Astrocyte of the cerebellum (primary cell): ENCODE measurements around the gene CDC42.

Experiments used
- DNase-seq: peaks from one replicate; pipeline ENCODE4 v3.0.0-alpha.2; 2011; ENCODE audit warnings: low read depth
- H3K4me3 ChIP-seq: 2 replicates; pipeline ENCODE4 v1.5.1; 2011; ENCODE audit warnings: mild to moderate bottlenecking, low read depth, low read length, moderate library complexity
- in situ Hi-C: cut with HindIII; loops from 2 replicates; pipeline ENCODE4 v1.10.0; 2017; ENCODE audit warnings: low sequenced_read_pairs
- TF ChIP-seq, protein P1 (sequence below): IDR thresholded peaks from 2 replicates; pipeline ENCODE4 v1.5.1; 2012; ENCODE audit warnings: low read length, low read depth, moderate library complexity, mild to moderate bottlenecking; ENCODE audit errors: missing control alignments

CDC42 gene

DNA sequence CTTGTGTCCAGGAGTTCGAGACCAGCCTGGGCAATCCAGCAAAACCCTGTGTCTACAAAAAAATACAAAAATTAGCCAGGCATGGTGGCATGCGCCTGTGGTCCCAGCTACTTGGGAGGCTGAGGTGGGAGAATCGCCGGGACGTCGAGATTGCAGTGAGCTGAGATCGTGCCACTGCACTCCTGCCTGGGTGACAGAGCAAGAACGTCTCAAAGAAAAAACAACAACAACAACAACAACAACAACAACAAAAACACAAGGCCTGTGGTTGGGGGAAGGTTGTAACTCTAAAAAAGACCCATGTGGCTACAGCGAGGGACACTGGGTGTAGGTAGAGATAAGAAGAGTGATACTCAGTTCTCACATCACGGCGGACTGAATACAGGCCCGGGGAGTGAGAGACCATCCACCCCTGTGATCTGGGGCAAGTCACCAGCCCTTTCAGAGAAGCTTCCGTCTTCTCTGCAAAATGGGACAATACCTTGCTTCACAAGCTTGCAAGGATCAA is 848 bp upstream of the CDC42 start:
- in situ Hi-C loops, result loop anchor here (5.0 kb wide), 1 partner anchor 61 kb away; no protein-coding TSS in a partner anchor
- no peak overlapping the region for H3K4me3 ChIP-seq
- DNase-seq, result no peak

DNA sequence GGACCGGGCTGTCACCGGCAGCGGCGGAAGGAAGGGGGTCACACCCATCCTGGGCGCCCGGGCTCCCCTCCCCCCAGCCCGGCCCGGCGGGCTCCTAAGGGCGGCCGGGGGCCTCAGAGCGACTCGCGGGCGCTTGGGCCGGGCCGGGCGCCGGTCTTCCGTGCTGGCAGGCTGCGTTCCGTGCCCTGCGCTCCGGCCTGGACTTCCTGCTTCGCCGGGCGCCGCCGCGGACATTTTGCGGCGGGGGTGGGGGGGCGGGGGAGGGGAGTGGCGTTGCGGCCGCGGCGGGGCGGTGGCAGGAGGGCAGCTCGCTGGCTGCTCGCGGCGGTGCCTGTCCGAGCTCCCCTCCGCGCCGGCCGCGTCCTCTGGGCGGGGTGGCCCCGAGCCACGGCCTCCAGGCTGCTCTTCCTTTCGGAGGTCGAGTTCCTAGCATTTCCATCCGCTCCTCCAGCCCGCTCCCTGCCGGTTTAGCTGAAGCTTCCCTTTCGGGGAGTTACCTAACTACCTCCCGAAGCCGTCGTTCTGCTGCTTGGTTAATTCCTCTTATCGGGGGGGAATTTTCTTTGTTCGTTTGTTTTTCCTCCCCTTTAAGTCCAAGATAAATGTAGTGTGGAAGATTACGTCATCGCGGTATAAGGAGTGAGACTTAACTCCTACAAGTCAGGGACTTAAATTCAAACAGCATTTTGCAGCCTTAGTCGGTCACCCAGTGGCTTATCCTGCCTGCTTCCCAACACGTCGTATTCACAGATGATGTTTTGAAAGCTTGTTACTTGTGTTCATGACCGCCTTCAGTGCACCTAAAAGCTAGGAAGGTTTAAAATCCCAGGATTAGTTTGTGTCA is 730 bp downstream of the CDC42 start:
- TF ChIP-seq, protein P1, sequence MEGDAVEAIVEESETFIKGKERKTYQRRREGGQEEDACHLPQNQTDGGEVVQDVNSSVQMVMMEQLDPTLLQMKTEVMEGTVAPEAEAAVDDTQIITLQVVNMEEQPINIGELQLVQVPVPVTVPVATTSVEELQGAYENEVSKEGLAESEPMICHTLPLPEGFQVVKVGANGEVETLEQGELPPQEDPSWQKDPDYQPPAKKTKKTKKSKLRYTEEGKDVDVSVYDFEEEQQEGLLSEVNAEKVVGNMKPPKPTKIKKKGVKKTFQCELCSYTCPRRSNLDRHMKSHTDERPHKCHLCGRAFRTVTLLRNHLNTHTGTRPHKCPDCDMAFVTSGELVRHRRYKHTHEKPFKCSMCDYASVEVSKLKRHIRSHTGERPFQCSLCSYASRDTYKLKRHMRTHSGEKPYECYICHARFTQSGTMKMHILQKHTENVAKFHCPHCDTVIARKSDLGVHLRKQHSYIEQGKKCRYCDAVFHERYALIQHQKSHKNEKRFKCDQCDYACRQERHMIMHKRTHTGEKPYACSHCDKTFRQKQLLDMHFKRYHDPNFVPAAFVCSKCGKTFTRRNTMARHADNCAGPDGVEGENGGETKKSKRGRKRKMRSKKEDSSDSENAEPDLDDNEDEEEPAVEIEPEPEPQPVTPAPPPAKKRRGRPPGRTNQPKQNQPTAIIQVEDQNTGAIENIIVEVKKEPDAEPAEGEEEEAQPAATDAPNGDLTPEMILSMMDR, result no peak
- peak overlapping the region; percentile 82 for H3K4me3 ChIP-seq
- peak; percentile 58 for DNase-seq
- in situ Hi-C loops, result loop anchor here (5.0 kb wide), 1 partner anchor 59 kb away; no protein-coding TSS in a partner anchor

More for the DNA sequence above, 848 bp upstream of the CDC42 start:
- TF ChIP-seq, protein P1, result no peak

DNA sequence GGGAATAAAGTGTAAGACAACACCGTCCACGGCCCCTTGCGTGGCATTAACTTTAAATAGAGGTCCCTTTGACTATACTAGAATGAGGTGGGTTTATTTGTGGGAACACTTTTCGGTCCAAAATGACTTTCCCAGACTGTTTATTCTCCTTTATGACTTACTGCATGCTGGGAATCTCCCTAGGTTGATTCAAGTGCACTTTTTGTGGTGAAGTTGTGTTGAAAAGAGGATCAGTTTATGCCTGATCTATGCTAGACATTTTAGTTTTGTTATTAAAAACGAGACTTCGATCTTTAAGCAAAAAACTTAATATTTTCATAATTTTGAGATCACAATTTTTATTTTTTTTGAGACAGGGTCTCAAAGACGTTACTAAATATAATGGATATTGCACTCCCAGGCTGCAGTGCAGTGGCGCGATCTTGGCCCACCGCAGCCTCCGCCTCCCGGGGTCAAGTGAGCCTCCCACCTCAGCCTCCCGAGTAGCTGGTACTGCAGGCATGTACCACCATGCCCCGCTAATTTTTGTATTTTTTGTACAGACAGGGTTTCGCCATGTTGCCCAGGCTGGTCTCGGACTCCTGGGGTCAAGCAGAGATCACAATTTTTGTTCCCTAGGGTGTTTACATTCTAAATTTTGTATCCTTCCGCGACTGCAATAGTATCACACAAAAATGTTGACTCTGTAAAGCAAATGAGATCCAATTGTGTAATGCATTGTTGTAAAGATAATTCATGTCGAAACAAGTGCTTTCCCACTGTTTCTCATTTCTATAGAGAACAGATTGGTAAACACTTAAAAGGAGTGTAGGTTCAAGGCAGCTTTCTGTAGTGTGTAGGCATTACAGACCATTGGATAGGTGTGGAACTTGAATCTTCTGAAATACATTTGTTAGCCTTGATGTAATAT is 1.6 kb downstream of the CDC42 start:
- TF ChIP-seq, protein P1, result no peak
- peak overlapping the region; percentile 82 for H3K4me3 ChIP-seq
- in situ Hi-C loops, result loop anchor here (5.0 kb wide), 1 partner anchor 58 kb away; no protein-coding TSS in a partner anchor
- no peak for DNase-seq

DNA sequence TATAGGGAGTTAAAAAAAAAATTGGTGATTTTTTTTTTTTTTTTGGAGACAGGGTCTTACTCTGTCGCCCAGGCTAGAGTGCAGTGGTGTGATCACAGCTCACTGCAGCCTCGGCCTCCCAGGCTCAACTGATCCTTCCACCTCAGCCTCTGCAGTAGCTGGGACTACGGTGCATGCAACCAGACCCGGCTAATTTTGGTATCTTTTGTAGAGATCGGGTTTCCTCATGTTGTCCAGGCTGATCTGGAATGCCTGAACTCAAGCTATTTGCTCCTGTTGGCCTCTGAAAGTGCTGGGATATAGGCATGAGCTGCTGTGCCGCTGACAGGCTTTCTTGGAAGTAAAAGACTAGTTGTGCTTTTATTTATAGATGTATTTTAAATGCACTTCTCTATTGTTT is 3.0 kb downstream of the CDC42 start:
- in situ Hi-C loops, result no loop called here
- H3K4me3 ChIP-seq, result no peak overlapping the region
- no peak for DNase-seq
- TF ChIP-seq, protein P1, result no peak

DNA sequence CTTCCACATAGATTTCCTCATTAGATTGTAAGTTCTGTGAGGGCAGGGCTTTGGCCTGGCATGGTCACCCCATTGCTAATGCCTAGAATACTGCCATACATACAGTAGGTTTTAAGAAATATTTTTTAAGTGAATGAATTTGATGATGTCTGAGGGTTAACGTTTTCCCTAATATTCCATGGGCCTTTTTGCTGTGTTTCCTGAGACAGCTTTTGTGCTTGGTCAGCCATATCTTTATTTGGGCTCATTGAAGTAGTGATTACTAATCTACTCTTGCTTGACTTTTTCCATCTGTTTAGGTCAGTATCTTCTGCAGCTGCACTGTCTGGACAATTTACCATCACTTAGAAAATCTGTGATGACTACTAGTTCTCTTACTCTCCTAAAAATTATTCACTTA is 3.5 kb downstream of the CDC42 start:
- no peak overlapping the region for H3K4me3 ChIP-seq
- in situ Hi-C loops, result no loop called here
- no peak for DNase-seq
- TF ChIP-seq, protein P1, result no peak

DNA sequence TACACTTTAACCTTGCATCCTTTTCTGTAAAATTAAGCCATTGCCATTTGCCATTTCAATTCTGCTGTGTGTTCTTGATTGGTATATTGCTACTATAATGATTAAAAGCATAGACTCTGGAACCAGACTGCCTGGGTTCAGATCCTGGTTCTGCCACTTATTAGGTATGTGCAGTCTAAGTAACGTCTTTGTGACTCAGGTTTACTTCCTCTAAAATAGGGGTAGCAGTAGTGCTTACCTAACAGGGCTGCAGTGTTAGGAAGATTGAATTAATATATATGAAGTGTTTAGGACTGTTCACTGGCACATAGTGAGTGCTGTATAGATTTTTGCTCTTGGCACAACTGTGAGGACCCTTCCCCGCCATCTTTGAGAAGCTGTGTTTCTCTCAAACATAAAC is 4.4 kb downstream of the CDC42 start:
- no peak overlapping the region for H3K4me3 ChIP-seq
- no peak for DNase-seq
- in situ Hi-C loops, result no loop called here
- TF ChIP-seq, protein P1, result no peak
